HepG2 (cell line): ENCODE measurements around the gene NRL. TPM values are rescaled to one million over a fixed set of nuclear protein-coding genes. Genes with fewer than 3 reads are reported as not detected.
A peak's percentile ranks its signal among the peaks of the same experiment; 100 is the strongest.

Source experiments
- ARID2 ChIP-seq: sonication (generic); formaldehyde crosslinking; IDR thresholded peaks from 2 replicates; pipeline ENCODE4 v1.8.1; 2022; ENCODE audit warnings: mild to moderate bottlenecking, missing genetic modification reagents, borderline replicate concordance
- BHLHE40 ChIP-seq: IDR thresholded peaks from 2 replicates; pipeline ENCODE4 v1.6.1; 2011; ENCODE audit warnings: low read length, improper control_type of control experiment
- GATAD2A ChIP-seq: IDR thresholded peaks from 2 replicates; pipeline ENCODE4 v1.6.1; 2016
- ISX ChIP-seq: sonication (generic); formaldehyde crosslinking; conservative IDR thresholded peaks from 2 replicates; pipeline ENCODE4 v1.5.0; 2020; ENCODE audit warnings: missing genetic modification reagents
- MZF1 ChIP-seq: sonication (generic); formaldehyde crosslinking; IDR thresholded peaks from 2 replicates; pipeline ENCODE4 v1.8.1; 2023; ENCODE audit warnings: mild to moderate bottlenecking, missing genetic modification reagents, borderline replicate concordance
- NFIB ChIP-seq: sonication (generic); formaldehyde crosslinking; IDR thresholded peaks from 2 replicates; pipeline ENCODE4 v1.9.0; 2021; ENCODE audit warnings: missing genetic modification reagents, mild to moderate bottlenecking, borderline replicate concordance
- PCBP1 ChIP-seq: fragments of 200-400 bp; formaldehyde crosslinking; IDR thresholded peaks from 2 replicates; pipeline ENCODE4 v1.6.1; 2017; ENCODE audit warnings: mild to moderate bottlenecking, low read depth, low read length, borderline replicate concordance
- PRMT3 ChIP-seq: sonication (generic); formaldehyde crosslinking; IDR thresholded peaks from 2 replicates; pipeline ENCODE4 v1.8.1; 2022; ENCODE audit warnings: low read depth, mild to moderate bottlenecking, moderate library complexity, missing genetic modification reagents, borderline replicate concordance
- REL ChIP-seq: sonication (generic); formaldehyde crosslinking; conservative IDR thresholded peaks from 2 replicates; pipeline ENCODE4 v1.8.0; 2022; ENCODE audit warnings: mild to moderate bottlenecking, missing genetic modification reagents, moderate library complexity
- TMF1 ChIP-seq: sonication (generic); formaldehyde crosslinking; IDR thresholded peaks from 2 replicates; pipeline ENCODE4 v1.8.1; 2022; ENCODE audit warnings: low read depth, missing genetic modification reagents
- TOE1 ChIP-seq: sonication (generic); formaldehyde crosslinking; IDR thresholded peaks from 2 replicates; pipeline ENCODE4 v1.4.0; 2020; ENCODE audit warnings: mild to moderate bottlenecking, missing genetic modification reagents
- ZFP82 ChIP-seq: sonication (generic); formaldehyde crosslinking; IDR thresholded peaks from 2 replicates; pipeline ENCODE4 v1.5.1; 2020; ENCODE audit warnings: mild to moderate bottlenecking, missing genetic modification reagents, borderline replicate concordance
- ZMYM3 ChIP-seq: sonication (generic); formaldehyde crosslinking; IDR thresholded peaks from 2 replicates; pipeline ENCODE4 v1.5.1; 2020; ENCODE audit warnings: mild to moderate bottlenecking, missing genetic modification reagents
- ZNF143 ChIP-seq: sonication (generic); formaldehyde crosslinking; IDR thresholded peaks from 2 replicates; pipeline ENCODE4 v1.4.0; 2020; ENCODE audit warnings: missing genetic modification reagents
- ZNF20 ChIP-seq: sonication (generic); formaldehyde crosslinking; IDR thresholded peaks from 2 replicates; pipeline ENCODE4 v1.4.0; 2020; ENCODE audit warnings: mild to moderate bottlenecking, moderate library complexity, missing genetic modification reagents
- ZNF460 ChIP-seq: sonication (generic); formaldehyde crosslinking; IDR thresholded peaks from 2 replicates; pipeline ENCODE4 v1.5.1; 2020; ENCODE audit warnings: missing genetic modification reagents, mild to moderate bottlenecking, borderline replicate concordance
- ZNF530 ChIP-seq: sonication (generic); formaldehyde crosslinking; IDR thresholded peaks from 2 replicates; pipeline ENCODE4 v1.5.0; 2020; ENCODE audit warnings: low read depth, mild to moderate bottlenecking, missing genetic modification reagents
- ZNF629 ChIP-seq: sonication (generic); formaldehyde crosslinking; conservative IDR thresholded peaks from 2 replicates; pipeline ENCODE4 v1.5.0; 2020; ENCODE audit warnings: missing genetic modification reagents
- polyA plus RNA-seq, 8 experiments: library from polyadenylated mRNA; depleted of rRNA in 3 of 8; stranded (reverse) in 7 of 8; unstranded in 1 of 8; fragments of >200 nt; fragmentation: Illumina TruSeq in 4 of 8; extraction: Trizol in 4 of 8; gene quantifications; 2 replicates each; pipeline versions ENCODE4 v1.2.1 to v1.2.3, GENCODE V29; 2011 to 2016; ENCODE audit warnings: low read depth in 4 of 8, missing spikeins in 1 of 8, mixed read lengths in 1 of 8; ENCODE audit not compliant: insufficient read depth in 1 of 8
- total RNA-seq, 5 experiments: library from RNA; depleted of rRNA; stranded (reverse); fragments of >200 nt; fragmentation: Illumina TruSeq; extraction: Trizol; gene quantifications; 2 replicates each; pipeline ENCODE4 v1.2.3, GENCODE V29; 2016; ENCODE audit warnings: low read depth in 1 of 5
- TF ChIP-seq, protein P1 (sequence below), 2 experiments: fragments of 450-650 bp in 1 of 2; sonication (generic) in 1 of 2; formaldehyde crosslinking; IDR thresholded peaks; 2 replicates each; pipeline versions ENCODE4 v1.5.0 to v1.8.0; 2020 to 2022; ENCODE audit warnings: mild to moderate bottlenecking in 1 of 2, missing genetic modification reagents in 1 of 2
- TF ChIP-seq, protein P2 (sequence below): sonication (generic); formaldehyde crosslinking; IDR thresholded peaks from 2 replicates; pipeline ENCODE4 v1.4.0; 2020; ENCODE audit warnings: missing genetic modification reagents
- TF ChIP-seq, protein P3 (sequence below): sonication (generic); formaldehyde crosslinking; IDR thresholded peaks from 2 replicates; pipeline ENCODE4 v1.5.0; 2020; ENCODE audit warnings: missing genetic modification reagents
- TF ChIP-seq, protein P4 (sequence below): sonication (generic); formaldehyde crosslinking; IDR thresholded peaks from 2 replicates; pipeline ENCODE4 v1.4.0; 2020; ENCODE audit warnings: mild to moderate bottlenecking, missing genetic modification reagents
- TF ChIP-seq, protein P5 (sequence below): conservative IDR thresholded peaks from 2 replicates; pipeline ENCODE4 v1.6.1; 2018; ENCODE audit warnings: missing genetic modification reagents

NRL gene
- total and polyA plus RNA-seq, 2 of the 13 experiments (the other 11 are each of a cell fraction or from before 2014, with no cell fraction given), result 2.5 to 4.7 TPM

DNA sequence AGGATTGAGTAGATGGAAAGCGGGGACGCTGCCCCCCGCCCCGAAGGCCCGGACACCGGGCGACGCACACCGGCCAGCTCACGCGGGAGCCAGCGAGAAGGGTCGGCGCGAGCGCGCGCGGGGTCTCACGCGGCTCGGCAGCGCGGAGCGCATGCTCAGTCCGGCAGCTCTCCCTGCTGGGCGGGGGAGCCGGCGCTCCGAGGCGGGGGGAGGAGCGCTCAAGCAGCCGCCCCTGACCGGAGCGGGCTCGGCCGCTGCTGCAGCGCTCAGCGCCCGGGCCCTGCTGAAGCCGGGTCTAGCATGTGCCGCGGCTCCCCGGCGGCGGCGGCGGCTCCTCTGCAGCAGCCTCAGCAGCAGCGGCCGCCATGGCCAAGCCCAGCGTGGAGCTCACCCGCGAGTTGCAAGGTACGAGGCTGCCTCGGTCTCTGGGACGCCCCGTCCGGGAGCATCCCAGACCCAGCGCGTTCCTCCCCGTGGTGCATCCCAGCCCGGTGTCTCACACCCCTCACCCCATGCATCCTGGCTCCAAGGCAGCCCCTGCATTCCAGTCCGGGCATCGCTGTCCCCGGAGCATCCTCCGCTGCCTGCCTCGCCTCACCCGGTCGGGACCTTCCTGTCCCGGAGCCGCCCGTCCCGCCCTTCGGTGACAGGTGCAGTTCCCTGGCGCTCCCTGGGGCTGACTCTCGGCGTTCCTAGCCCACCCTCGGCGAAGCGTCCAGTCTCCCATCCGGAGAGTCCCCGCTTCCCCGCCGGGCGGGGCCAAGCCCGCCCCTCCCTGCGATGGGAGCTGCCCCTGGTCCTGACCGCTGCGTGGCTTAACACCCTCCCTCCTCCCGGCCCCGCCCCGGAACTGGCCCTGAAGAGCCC is 62.7 kb downstream of the NRL start, which contains the start of gene CARMIL3 (continued):
- no peak for TF ChIP-seq ZNF460
- TF ChIP-seq ZNF143 (CRISPR knock-in tag), result peak; percentile 40; the same call in 1 of the 2 replicates
- 0 out of 2 replicates have a peak, but pooled peaks have one; percentile 19 for TF ChIP-seq MZF1 (CRISPR knock-in tag)
- no peak for TF ChIP-seq ZNF20
- TF ChIP-seq, protein P1, sequence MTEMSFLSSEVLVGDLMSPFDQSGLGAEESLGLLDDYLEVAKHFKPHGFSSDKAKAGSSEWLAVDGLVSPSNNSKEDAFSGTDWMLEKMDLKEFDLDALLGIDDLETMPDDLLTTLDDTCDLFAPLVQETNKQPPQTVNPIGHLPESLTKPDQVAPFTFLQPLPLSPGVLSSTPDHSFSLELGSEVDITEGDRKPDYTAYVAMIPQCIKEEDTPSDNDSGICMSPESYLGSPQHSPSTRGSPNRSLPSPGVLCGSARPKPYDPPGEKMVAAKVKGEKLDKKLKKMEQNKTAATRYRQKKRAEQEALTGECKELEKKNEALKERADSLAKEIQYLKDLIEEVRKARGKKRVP (CRISPR knock-in tag; IDR thresholded peaks at IDR 0.05), result no peak; a peak in 1 of 4 replicates
- TF ChIP-seq, protein P2, sequence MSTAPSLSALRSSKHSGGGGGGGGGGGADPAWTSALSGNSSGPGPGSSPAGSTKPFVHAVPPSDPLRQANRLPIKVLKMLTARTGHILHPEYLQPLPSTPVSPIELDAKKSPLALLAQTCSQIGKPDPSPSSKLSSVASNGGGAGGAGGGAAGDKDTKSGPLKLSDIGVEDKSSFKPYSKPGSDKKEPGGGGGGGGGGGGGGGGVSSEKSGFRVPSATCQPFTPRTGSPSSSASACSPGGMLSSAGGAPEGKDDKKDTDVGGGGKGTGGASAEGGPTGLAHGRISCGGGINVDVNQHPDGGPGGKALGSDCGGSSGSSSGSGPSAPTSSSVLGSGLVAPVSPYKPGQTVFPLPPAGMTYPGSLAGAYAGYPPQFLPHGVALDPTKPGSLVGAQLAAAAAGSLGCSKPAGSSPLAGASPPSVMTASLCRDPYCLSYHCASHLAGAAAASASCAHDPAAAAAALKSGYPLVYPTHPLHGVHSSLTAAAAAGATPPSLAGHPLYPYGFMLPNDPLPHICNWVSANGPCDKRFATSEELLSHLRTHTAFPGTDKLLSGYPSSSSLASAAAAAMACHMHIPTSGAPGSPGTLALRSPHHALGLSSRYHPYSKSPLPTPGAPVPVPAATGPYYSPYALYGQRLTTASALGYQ (CRISPR knock-in tag), result no peak
- TF ChIP-seq ZNF530 (CRISPR knock-in tag), result 0 out of 2 replicates have a peak, but pooled peaks have one; percentile 28
- TF ChIP-seq, protein P3, sequence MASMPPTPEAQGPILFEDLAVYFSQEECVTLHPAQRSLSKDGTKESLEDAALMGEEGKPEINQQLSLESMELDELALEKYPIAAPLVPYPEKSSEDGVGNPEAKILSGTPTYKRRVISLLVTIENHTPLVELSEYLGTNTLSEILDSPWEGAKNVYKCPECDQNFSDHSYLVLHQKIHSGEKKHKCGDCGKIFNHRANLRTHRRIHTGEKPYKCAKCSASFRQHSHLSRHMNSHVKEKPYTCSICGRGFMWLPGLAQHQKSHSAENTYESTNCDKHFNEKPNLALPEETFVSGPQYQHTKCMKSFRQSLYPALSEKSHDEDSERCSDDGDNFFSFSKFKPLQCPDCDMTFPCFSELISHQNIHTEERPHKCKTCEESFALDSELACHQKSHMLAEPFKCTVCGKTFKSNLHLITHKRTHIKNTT (CRISPR knock-in tag), result 0 out of 2 replicates have a peak, but pooled peaks have one; percentile 55
- peak; percentile 90 for TF ChIP-seq REL (CRISPR knock-in tag)
- TF ChIP-seq BHLHE40, result no peak
- TF ChIP-seq, protein P4, sequence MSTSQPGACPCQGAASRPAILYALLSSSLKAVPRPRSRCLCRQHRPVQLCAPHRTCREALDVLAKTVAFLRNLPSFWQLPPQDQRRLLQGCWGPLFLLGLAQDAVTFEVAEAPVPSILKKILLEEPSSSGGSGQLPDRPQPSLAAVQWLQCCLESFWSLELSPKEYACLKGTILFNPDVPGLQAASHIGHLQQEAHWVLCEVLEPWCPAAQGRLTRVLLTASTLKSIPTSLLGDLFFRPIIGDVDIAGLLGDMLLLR (CRISPR knock-in tag), result peak; percentile 16
- peak; percentile 62; the same call in 1 of the 2 replicates for TF ChIP-seq ZFP82 (CRISPR knock-in tag)
- no peak; the same call in 1 of the 2 replicates for TF ChIP-seq PRMT3
- peak; percentile 72; the same call in 1 of the 2 replicates for TF ChIP-seq TMF1
- TF ChIP-seq ZNF629 (CRISPR knock-in tag), result no peak
- TF ChIP-seq TOE1 (CRISPR knock-in tag), result no peak; the same call in 1 of the 2 replicates
- TF ChIP-seq ARID2 (CRISPR knock-in tag), result peak; percentile 10; the same call in 1 of the 2 replicates
- TF ChIP-seq ISX (CRISPR knock-in tag), result peak; percentile 83
- peak; percentile 57; the same call in 1 of the 2 replicates for TF ChIP-seq GATAD2A (CRISPR knock-in tag)
- no peak for TF ChIP-seq ZMYM3 (CRISPR knock-in tag)
- TF ChIP-seq NFIB (CRISPR knock-in tag), result no peak
- TF ChIP-seq, protein P5, sequence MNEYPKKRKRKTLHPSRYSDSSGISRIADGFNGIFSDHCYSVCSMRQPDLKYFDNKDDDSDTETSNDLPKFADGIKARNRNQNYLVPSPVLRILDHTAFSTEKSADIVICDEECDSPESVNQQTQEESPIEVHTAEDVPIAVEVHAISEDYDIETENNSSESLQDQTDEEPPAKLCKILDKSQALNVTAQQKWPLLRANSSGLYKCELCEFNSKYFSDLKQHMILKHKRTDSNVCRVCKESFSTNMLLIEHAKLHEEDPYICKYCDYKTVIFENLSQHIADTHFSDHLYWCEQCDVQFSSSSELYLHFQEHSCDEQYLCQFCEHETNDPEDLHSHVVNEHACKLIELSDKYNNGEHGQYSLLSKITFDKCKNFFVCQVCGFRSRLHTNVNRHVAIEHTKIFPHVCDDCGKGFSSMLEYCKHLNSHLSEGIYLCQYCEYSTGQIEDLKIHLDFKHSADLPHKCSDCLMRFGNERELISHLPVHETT, result peak; percentile 22
- 0 out of 2 replicates have a peak, but pooled peaks have one; percentile 13 for TF ChIP-seq PCBP1
